H1 (cell line): ENCODE data around the gene RAP1GAP. TPM values are rescaled to one million over a fixed set of nuclear protein-coding genes. Genes with fewer than 3 reads are reported as not detected.

Experiments used
- CTCF ChIA-PET: fragments of 300-600 bp; sonication (Branson Sonifier 250); formaldehyde crosslinking; loops from one replicate; lab custom pipeline; 2021; ENCODE audit not compliant: partially characterized antibody; lab: Charles Lee
- POLR2A ChIA-PET: fragments of 300-600 bp; sonication (Branson Sonifier 250); formaldehyde crosslinking; loops from one replicate; lab custom pipeline; 2021; ENCODE audit warnings: inconsistent platforms; ENCODE audit not compliant: partially characterized antibody; lab: Charles Lee
- DNase-seq, 2 experiments: peaks; one replicate each; pipeline versions ENCODE4 v3.0.0 to v3.0.0-alpha.2; 2010 to 2022; ENCODE audit warnings: low spot score in 2 of 2, low read depth in 1 of 2, mixed read lengths in 1 of 2
- FAIRE-seq: peaks from 2 replicates; lab custom pipeline; 2011; peaks lifted over from hg19 to GRCh38; lab: Jason Lieb, UNC
- H2AFZ ChIP-seq: 2 replicates; pipeline ENCODE4 v1.8.1; 2012; ENCODE audit warnings: low read length, inconsistent platforms
- H2AK5ac ChIP-seq: 2 replicates; pipeline ENCODE4 v1.6.1; 2013; ENCODE audit warnings: low read depth, low read length
- H2BK120ac ChIP-seq: replicated peaks from 2 replicates; pipeline ENCODE3; 2013; ENCODE audit warnings: low read depth, low read length, inconsistent platforms
- H2BK12ac ChIP-seq: 2 replicates; pipeline ENCODE4 v1.6.1; 2013; ENCODE audit warnings: low read depth, low read length
- H2BK15ac ChIP-seq: 2 replicates; pipeline ENCODE4 v1.6.1; 2013; ENCODE audit warnings: low read length
- H2BK20ac ChIP-seq: 2 replicates; pipeline ENCODE4 v1.6.1; 2013; ENCODE audit warnings: low read length
- H2BK5ac ChIP-seq: 2 replicates; pipeline ENCODE4 v1.6.1; 2013; ENCODE audit warnings: low read depth, low read length
- H3K14ac ChIP-seq: 2 replicates; pipeline ENCODE4 v1.6.1; 2013; ENCODE audit warnings: inconsistent platforms; ENCODE audit not compliant: insufficient read length
- H3K18ac ChIP-seq: 2 replicates; pipeline ENCODE4 v1.6.1; 2013; ENCODE audit warnings: low read length; ENCODE audit errors: extremely low read depth
- H3K23ac ChIP-seq: 2 replicates; pipeline ENCODE4 v1.6.1; 2013; ENCODE audit warnings: inconsistent platforms; ENCODE audit not compliant: insufficient read length
- H3K23me2 ChIP-seq: 2 replicates; pipeline ENCODE4 v1.6.1; 2013; ENCODE audit warnings: low read depth, low read length
- H3K27ac ChIP-seq: 2 replicates; pipeline ENCODE4 v1.6.1; 2011; ENCODE audit warnings: low read depth, low read length, inconsistent platforms
- H3K27me3 ChIP-seq, 4 experiments: replicated peaks in 1 of 4; 1 replicate in 1 of 4; 2 replicates in 3 of 4; pipeline versions ENCODE4 v1.6.1 to v1.8.1; 2011 to 2013; ENCODE audit warnings: low read length in 3 of 4, mild to moderate bottlenecking in 3 of 4, inconsistent platforms in 2 of 4, mixed read lengths in 2 of 4, moderate library complexity in 1 of 4; ENCODE audit not compliant: control insufficient read depth in 3 of 4, insufficient read depth in 3 of 4; ENCODE audit errors: extremely low read depth in 1 of 4
- H3K36me3 ChIP-seq, 4 experiments: 2 replicates each; pipeline versions ENCODE4 v1.6.1 to v1.8.1; 2011 to 2013; ENCODE audit warnings: mild to moderate bottlenecking in 4 of 4, low read length in 3 of 4, moderate library complexity in 2 of 4, control low read depth in 1 of 4, inconsistent platforms in 1 of 4; ENCODE audit not compliant: insufficient read depth in 4 of 4, control insufficient read depth in 2 of 4
- H3K4ac ChIP-seq: replicated peaks from 2 replicates; pipeline ENCODE3; 2013; ENCODE audit warnings: low read length, low read depth, mixed read lengths, inconsistent platforms; ENCODE audit not compliant: insufficient read length
- H3K4me1 ChIP-seq, 4 experiments: replicated peaks in 1 of 4; 1 replicate in 1 of 4; 2 replicates in 3 of 4; pipeline versions ENCODE4 v1.6.1 to v1.8.1; 2011 to 2013; ENCODE audit warnings: low read length in 3 of 4, inconsistent platforms in 2 of 4, mixed read lengths in 1 of 4; ENCODE audit not compliant: insufficient read depth in 4 of 4, control insufficient read depth in 3 of 4
- H3K4me2 ChIP-seq, 2 experiments: 2 replicates each; pipeline versions ENCODE4 v1.6.1 to v1.8.1; 2011 to 2013; ENCODE audit warnings: low read depth in 2 of 2, low read length in 2 of 2, control low read depth in 1 of 2, inconsistent platforms in 1 of 2, mild to moderate bottlenecking in 1 of 2; ENCODE audit not compliant: insufficient read depth in 1 of 2
- H3K4me3 ChIP-seq, 4 experiments: fragments of 200-600, 300-600 bp in 1 of 4; sonication (generic), shearing (Covaris generic), sonication (Bioruptor Twin) in 1 of 4; 2 replicates each; pipeline versions ENCODE4 v1.5.1 to v1.8.1; 2011 to 2016; ENCODE audit warnings: low read length in 4 of 4, low read depth in 3 of 4, control low read depth in 2 of 4, inconsistent platforms in 2 of 4, mild to moderate bottlenecking in 2 of 4, mixed read lengths in 1 of 4, moderate library complexity in 1 of 4; ENCODE audit not compliant: insufficient read depth in 2 of 4; ENCODE audit errors: extremely low read depth in 1 of 4
- H3K56ac ChIP-seq: replicated peaks from 2 replicates; pipeline ENCODE3; 2013; ENCODE audit warnings: low read depth, mild to moderate bottlenecking, mixed read lengths, low read length, inconsistent platforms; ENCODE audit not compliant: insufficient read length
- H3K79me1 ChIP-seq: 2 replicates; pipeline ENCODE4 v1.6.1; 2013; ENCODE audit warnings: low read depth, low read length, control low read depth
- H3K79me2 ChIP-seq, 2 experiments: 2 replicates each; pipeline versions ENCODE4 v1.6.1 to v1.8.1; 2012 to 2013; ENCODE audit warnings: low read length in 2 of 2, mild to moderate bottlenecking in 2 of 2, inconsistent platforms in 1 of 2; ENCODE audit not compliant: insufficient read depth in 2 of 2, control insufficient read depth in 1 of 2
- H3K9ac ChIP-seq, 4 experiments: replicated peaks in 1 of 4; 1 replicate in 1 of 4; 2 replicates in 3 of 4; pipeline versions ENCODE4 v1.6.1 to v1.8.1; 2011 to 2013; ENCODE audit warnings: low read depth in 3 of 4, low read length in 3 of 4, control low read depth in 2 of 4, mild to moderate bottlenecking in 2 of 4, moderate library complexity in 2 of 4, inconsistent platforms in 1 of 4; ENCODE audit errors: extremely low read depth in 1 of 4
- H3K9me3 ChIP-seq, 2 experiments: 2 replicates each; pipeline versions ENCODE4 v1.6.1 to v1.8.1; 2012 to 2013; ENCODE audit warnings: mild to moderate bottlenecking in 2 of 2, moderate library complexity in 2 of 2, control low read depth in 1 of 2, inconsistent platforms in 1 of 2, low read depth in 1 of 2, low read length in 1 of 2, mixed read lengths in 1 of 2; ENCODE audit not compliant: insufficient read depth in 2 of 2
- H4K20me1 ChIP-seq, 2 experiments: replicated peaks in 1 of 2; 2 replicates each; pipeline versions ENCODE3 to v1.8.1; 2011 to 2013; ENCODE audit warnings: inconsistent platforms in 2 of 2, low read length in 2 of 2, mild to moderate bottlenecking in 1 of 2; ENCODE audit not compliant: insufficient read depth in 2 of 2, control insufficient read depth in 1 of 2
- H4K5ac ChIP-seq: 2 replicates; pipeline ENCODE4 v1.6.1; 2013; ENCODE audit warnings: low read length, low read depth, mixed read lengths, inconsistent platforms; ENCODE audit not compliant: insufficient read length
- H4K8ac ChIP-seq: 2 replicates; pipeline ENCODE4 v1.8.0; 2013; ENCODE audit warnings: mild to moderate bottlenecking, moderate library complexity, low read length, inconsistent platforms; ENCODE audit not compliant: insufficient read depth; ENCODE audit errors: extremely low read depth
- H4K91ac ChIP-seq: replicated peaks from 2 replicates; pipeline ENCODE3; 2013; ENCODE audit warnings: low read length, mixed read lengths, inconsistent platforms; ENCODE audit not compliant: insufficient read length
- BCL11A ChIP-seq, 2 experiments: IDR thresholded peaks; one replicate each; pipeline ENCODE4 v1.6.1; 2011; ENCODE audit warnings: low read depth in 2 of 2, low read length in 2 of 2, mild to moderate bottlenecking in 2 of 2
- CBX5 ChIP-seq: fragments of 300-800, 300-1000 bp; sonication (generic); IDR thresholded peaks from 2 replicates; pipeline ENCODE4 v1.7.1; 2016; ENCODE audit warnings: antibody characterized with exemption, low read length, low read depth
- CTBP2 ChIP-seq: IDR thresholded peaks from 2 replicates; pipeline ENCODE4 v1.7.0; 2011; ENCODE audit warnings: borderline replicate concordance, mild to moderate bottlenecking, moderate library complexity, mixed read lengths, low read length; ENCODE audit not compliant: insufficient read depth, insufficient read length
- KDM4A ChIP-seq: IDR thresholded peaks from one replicate; pipeline ENCODE4 v1.7.1; 2012; ENCODE audit warnings: low read depth, mild to moderate bottlenecking, moderate library complexity, low read length, inconsistent platforms; ENCODE audit not compliant: severe bottlenecking
- NRF1 ChIP-seq: IDR thresholded peaks from 2 replicates; pipeline ENCODE4 v1.6.1; 2011; ENCODE audit warnings: mild to moderate bottlenecking, low read depth, low read length, improper control_type of control experiment
- POLR2AphosphoS5 ChIP-seq: IDR thresholded peaks from 2 replicates; pipeline ENCODE4 v1.6.1; 2011; ENCODE audit warnings: low read depth, low read length
- RNF2 ChIP-seq: fragments of 200-900, 300-1000 bp; sonication (generic); IDR thresholded peaks from 2 replicates; pipeline ENCODE4 v1.7.1; 2016; ENCODE audit warnings: borderline replicate concordance, low read depth, mild to moderate bottlenecking, antibody characterized with exemption, low read length; ENCODE audit not compliant: poor library complexity, severe bottlenecking; ENCODE audit errors: missing control alignments
- SP1 ChIP-seq: IDR thresholded peaks from 2 replicates; pipeline ENCODE4 v1.6.1; 2011; ENCODE audit warnings: low read depth, low read length
- SUZ12 ChIP-seq: fragments of 200-600 bp; sonication (generic); IDR thresholded peaks from 2 replicates; pipeline ENCODE4 v1.6.1; 2012; ENCODE audit warnings: mild to moderate bottlenecking, inconsistent platforms, low read length, moderate library complexity, mixed read lengths
- WGBS, 2 experiments: shearing (Covaris generic) in 1 of 2; methylation state at CpG; one replicate each; pipeline versions ENCODE4 v1.1.6 to v1.1.7; 2013 to 2015; ENCODE audit warnings: low lambda C conversion rate in 2 of 2, mixed read lengths in 2 of 2, inconsistent platforms in 1 of 2, low coverage in 1 of 2, missing lambda C conversion rate in 1 of 2; ENCODE audit not compliant: insufficient replicate concordance in 2 of 2, insufficient coverage in 1 of 2, insufficient read length in 1 of 2; ENCODE audit errors: extremely low coverage in 1 of 2, missing lambda C conversion rate in 1 of 2; 5-methylcytosine and 5-hydroxymethylcytosine counted together
- polyA plus RNA-seq, 7 experiments: library from polyadenylated mRNA; depleted of rRNA in 3 of 7; stranded (reverse) in 5 of 7; unstranded in 2 of 7; fragments of >200 nt in 5 of 7; fragments of 200-250 nt in 2 of 7; gene quantifications; 1 replicate in 5 of 7; 2 replicates in 1 of 7; 4 replicates in 1 of 7; pipeline versions ENCODE4 v1.2.1 to v1.2.3, GENCODE V29; 2011 to 2013; ENCODE audit warnings: missing spikeins in 2 of 7, mixed read lengths in 2 of 7
- total RNA-seq: library from RNA; stranded (reverse); fragmentation: NEBNext Ultra II Directional; extraction: Animal tissue kit (Norgen Biotek cat#: 25700); gene quantifications from 2 replicates; pipeline ENCODE4 v1.2.1, GENCODE V29; 2021

The RAP1GAP gene
- total and polyA plus RNA-seq, 2 of the 8 experiments (the other 6 are each of a cell fraction or from before 2014, with no cell fraction given), result 8.4 TPM

DNA sequence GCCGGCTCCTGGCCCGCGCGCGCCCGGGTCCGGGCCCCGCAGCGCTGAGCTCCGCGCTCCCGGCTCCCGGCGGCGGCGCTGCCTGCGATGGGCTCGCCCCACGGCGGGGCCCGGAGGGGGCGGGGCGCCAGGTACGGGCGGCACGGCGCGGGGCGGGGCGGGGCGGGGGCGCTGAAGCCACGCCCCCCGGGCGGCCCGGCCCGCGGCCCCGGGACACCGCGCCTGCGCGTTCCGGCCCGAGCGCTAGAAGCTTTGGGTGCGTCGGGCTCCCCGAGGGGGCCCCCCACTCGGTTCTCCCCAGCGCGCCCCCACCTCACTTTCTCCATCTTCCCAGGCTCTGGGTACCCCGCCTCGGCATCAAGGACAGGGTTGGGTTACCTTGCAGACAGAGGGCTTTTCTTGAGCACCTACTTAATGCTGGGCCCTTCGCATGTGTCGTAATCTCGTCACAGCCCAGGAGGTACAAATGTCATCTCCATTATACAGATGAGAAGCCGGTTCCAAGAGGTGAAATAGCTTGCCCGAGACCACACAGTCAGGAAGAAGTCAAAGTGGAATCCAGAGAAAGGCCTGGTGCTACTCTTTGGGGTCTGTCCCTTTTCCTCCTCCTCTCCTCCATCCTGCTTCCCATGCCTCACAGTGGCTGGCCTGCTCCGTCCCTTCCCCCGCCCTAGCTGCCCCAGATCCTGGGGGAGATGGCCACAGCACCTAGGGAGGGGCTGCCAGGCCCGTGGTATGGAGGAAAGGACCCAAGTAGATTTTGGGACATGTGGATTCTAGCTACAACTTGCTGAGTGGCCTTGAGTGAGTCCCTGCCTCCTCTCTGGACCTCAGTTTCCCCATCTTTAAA, 46.5 kb downstream of the RAP1GAP start:
- POLR2A ChIA-PET, result interaction anchor here (1.3 to 2.9 kb wide), 3 partner anchors 9 to 19 kb away, joined by 4 to 14 read pairs (median 4); no protein-coding TSS in a partner anchor
- peak in 1 of 2 experiments; percentile 81 for DNase-seq
- peaks cover 0 to 23% (median 17%) of the 10 kb centered on the region in 4 experiments; a peak in 6 of 7 replicates for H3K4me1 ChIP-seq
- TF ChIP-seq BCL11A (IDR thresholded peaks at IDR 0.05; ENCODE audit: low read depth in 2 of 2, low read length in 2 of 2) (no peak), KDM4A (peak; percentile 69), SP1 (no peak), NRF1 (peak; percentile 11; the same call in 1 of the 2 replicates), RNF2 (no peak), CBX5 (no peak), POLR2AphosphoS5 (no peak), SUZ12 (no peak), CTBP2 (no peak)

More for the DNA sequence above, 46.5 kb downstream of the RAP1GAP start:
- FAIRE-seq, result no peak
- Histone ChIP-seq H4K5ac (no peak overlapping the region), H2BK5ac (no peak overlapping the region), H3K27me3 (peaks cover 0 to 26% (median 13%) of the 10 kb centered on the region in 4 experiments; a peak in 5 of 7 replicates), H3K23me2 (peaks cover 3% of the 10 kb centered on the region), H2BK120ac (no peak overlapping the region), H3K4ac (no peak overlapping the region), H3K18ac (no peak overlapping the region), H3K9ac (no peak overlapping the region), H2BK15ac (no peak overlapping the region), H2AK5ac (no peak overlapping the region), H3K14ac (no peak overlapping the region), H3K27ac (no peak overlapping the region), H3K56ac (no peak overlapping the region), H3K9me3 (no peaks in the 10 kb centered on the region), H2AFZ (peak overlapping the region; percentile 84), H3K23ac (no peak overlapping the region), H3K79me1 (no peaks in the 10 kb centered on the region), H4K91ac (no peak overlapping the region), H2BK20ac (no peak overlapping the region), H2BK12ac (no peak overlapping the region), H3K4me2 (peak overlapping the region; percentile 68 to 70), H4K20me1 (peaks cover 3 to 11% of the 10 kb centered on the region in 2 experiments), H3K36me3 (no peaks in the 10 kb centered on the region), H4K8ac (peak overlapping the region; percentile 45; the same call in 1 of the 2 replicates), H3K4me3 (peak overlapping the region; percentile 24 to 60 (median 32)), H3K79me2 (no peaks in the 10 kb centered on the region)
- CTCF ChIA-PET, result interaction anchor here (1.1 to 2.1 kb wide), 7 partner anchors 10 to 406 kb away, joined by 3 to 5 read pairs (median 3); no protein-coding TSS in a partner anchor
- 18% methylated on average over 32 of the region's 62 CpGs; no CpG with 5 or more reads in 1 of the 2 experiments for WGBS, 2 experiments
